OCI-M2 (cell line): ENCODE measurements around the gene CACFD1.

Experiments
- DNase-seq: peaks from one replicate; lab custom pipeline; 2025; ENCODE audit not compliant: unreplicated experiment; lab: John Stamatoyannopoulos, UW

CACFD1 gene

GRCh38 chr9:133459476-133460404 is at the start of gene CACFD1:
TSS of gene CACFD1 (plus strand) at chr9:133459978. CDS start at chr9:133460067, 89 bp downstream.
- DNase-seq = peak; percentile 81

- no peak for DNase-seq
These were observed 44.6 kb upstream of the CACFD1 start for GRCh38 chr9:133415170-133415569.

DNA sequence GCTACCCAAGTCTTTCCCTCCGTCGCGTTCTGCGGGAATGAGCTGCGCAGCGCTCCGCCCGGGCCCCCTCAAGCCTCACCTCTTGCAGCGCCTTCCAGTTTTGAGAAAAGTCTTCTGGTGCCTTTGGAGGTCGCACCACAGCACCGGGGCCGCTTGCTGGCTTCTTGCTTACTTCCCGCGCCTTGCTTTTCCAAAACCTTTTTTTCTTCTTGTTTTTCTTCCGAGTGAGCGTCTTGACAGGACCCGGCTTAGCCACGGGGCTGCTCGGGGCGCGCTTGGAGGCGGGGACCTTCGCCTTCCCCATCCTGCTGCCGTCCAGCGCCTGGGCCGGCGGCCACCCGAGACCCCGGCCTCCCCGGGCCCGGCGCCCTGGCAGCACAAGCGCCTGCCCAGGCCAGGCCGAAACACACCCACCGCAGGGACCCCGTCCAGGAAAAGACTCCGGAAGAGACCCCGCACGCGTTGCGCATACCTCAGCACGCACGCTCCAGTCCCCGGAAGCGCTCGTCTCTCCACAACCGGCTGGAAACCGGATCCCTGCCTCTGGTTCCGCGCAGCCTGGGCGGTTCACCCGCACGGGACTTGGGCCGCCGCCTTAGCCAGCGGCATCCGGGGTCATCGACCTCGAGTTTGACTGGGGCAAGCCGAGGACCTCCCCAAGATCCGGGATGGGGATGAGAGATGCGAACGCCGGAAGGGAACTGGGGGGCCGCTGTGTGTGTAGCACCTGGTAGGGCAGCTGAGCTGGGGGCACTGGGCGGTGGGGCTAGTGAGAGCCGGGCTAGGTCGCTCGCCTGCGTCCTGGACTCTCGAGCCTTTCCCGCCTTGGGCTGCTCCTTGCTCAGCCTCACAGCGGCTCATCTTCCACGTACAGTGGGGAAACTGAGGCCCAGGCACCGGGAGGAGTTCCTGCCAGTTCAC is 42.0 kb upstream of the CACFD1 start, which contains the start of gene REXO4:
Gene REXO4 (minus strand): TSS at position 470 of the 921 bp plus-strand sequence. CDS start 166 bp downstream, at position 304.
- DNase-seq = peak; percentile 20

- no peak for DNase-seq
These were observed 40.8 kb upstream of the CACFD1 start for GRCh38 chr9:133419005-133419404.

- no peak for DNase-seq
These were observed 39.4 kb upstream of the CACFD1 start for GRCh38 chr9:133420392-133420827.

DNA sequence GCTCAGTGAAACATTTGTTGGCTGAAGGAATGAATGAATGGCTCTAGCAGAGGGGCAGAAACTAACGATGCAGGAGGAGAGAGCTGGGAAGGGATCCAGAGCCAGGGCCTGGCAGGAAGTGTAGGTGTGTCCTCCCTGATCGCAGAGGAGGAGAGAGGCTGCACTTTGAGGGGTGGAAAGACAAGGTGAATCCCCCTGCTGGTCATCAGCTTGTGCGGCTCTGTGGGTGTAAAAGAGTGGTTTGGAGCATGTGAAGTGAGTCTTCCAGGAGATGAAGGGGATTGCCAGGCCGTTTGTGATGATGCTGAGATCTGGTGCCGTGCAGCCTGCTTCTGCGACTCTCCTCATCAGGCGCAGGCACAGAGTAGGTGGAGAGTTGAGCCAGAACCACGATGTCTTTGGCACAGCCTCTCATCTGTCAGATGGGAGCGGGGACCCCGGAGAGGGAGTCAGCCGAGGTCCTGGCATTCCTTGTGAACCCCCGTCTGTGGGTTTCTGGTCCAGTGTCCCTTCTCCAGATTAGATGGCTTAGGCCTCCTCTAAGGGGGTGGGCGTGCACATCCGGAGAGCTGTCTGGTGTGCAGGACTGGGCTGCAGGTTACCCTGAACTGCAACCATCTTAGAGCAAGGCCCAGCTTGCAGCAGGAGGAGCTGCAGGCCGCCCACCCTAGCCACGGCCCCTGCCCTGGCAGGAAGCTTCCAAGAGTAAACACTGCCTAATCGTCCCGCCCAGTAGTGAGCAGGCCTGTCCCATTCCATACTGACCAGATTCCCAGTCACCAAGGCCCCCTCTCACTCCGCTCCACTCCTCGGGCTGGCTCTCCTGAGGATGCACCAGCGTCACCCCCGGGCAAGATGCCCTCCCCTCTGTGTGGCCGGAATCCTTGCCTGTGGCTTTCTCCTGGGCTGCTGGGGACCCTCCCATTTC is 37.9 kb upstream of the CACFD1 start, which contains the start of gene ADAMTS13:
Gene ADAMTS13 (plus strand): TSS at position 753 of the 928 bp plus-strand sequence. CDS start 77 bp downstream, at position 830.
- no peak for DNase-seq

DNA sequence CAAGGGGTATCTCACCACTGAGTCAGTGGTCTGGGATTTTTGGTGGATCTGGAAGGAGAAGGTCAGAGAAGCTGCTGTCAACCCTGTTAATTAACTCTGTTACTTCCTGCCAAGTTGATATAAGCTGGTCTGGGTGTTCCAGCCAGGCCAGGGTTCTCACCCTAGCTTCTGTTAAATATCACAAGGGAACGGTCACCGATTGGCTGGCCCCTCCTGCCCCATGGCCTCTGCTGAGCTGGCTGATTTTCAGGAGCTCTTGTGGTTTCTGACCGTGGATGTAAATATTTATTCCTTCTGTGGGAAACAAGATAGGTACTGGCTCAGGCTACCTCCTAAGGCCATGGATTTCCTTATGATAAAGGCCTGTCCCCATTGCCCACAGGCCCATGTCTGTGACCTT is 36.6 kb upstream of the CACFD1 start:
- DNase-seq = no peak

- DNase-seq = no peak
These were observed 35.6 kb upstream of the CACFD1 start for GRCh38 chr9:133424187-133424586.

DNA sequence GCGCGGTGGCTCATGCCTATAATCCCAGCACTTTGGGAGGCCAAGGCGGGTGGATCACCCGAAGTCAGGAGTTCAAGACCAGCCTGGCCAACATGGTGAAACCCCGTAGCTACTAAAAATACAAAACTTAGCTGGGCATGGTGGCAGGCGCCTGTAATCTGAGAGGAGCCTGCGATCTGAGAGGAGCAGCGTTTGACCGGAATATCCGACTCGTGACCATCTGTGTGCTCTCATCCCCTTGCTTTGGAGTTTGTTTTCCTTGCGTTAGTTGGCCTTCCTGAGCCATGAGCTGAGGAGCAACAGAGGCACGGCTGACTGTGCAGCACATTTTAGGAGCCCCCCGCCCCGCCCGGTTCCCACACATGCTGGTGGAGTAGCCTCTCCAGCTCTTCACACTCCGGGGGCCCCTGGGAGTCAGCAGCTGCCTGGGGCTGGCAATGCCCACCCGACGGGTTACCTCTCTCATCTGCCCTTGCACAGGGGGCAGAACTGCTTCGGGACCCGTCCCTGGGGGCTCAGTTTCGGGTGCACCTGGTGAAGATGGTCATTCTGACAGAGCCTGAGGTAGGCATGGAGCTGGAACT is 34.6 kb upstream of the CACFD1 start:
- DNase-seq = no peak

DNA sequence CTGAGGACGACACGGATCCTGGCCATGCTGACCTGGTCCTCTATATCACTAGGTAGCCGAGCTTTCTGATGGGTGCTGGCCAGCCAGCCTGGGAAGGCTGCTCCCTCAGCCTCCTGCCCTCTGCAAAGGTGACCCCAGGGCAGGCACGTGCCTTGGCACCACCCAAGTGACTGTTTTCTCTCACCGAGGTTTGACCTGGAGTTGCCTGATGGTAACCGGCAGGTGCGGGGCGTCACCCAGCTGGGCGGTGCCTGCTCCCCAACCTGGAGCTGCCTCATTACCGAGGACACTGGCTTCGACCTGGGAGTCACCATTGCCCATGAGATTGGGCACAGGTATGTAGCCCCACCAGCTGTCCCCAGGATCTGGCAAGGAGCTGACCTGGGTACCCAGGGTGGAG is 33.8 kb upstream of the CACFD1 start:
- DNase-seq = no peak

DNA sequence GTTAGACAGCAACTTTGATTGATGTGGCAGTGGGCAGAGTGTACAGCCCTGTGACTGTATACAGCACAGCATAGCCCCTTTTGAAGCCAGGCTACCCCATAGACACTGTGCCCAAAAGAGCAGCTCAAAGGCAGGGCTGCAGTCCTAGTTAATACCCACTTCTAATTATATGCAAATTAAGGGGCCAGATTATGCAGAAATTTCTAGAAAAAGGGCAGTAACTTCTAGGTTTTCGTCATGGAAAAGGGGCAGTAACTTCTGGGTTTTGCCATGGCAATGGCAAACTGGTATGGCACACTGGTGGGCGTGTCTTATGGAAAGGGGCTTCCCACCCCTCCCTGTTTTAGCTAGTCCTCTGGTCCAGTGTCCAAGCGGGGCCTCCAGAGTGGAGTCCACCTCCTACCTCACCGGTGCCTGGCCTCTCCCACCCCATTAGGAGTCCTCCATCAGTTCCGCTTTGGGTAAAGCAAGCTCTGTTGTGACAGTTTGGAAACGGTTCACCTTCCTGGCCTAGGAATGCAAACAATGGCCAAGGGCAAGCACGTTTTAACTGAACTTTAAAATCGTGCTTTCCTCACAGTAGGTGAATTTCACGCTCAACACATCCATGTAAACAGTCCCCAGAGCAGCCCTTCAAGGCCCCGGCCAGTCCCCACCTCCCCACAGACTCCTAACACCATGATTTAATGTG is 32.0 kb upstream of the CACFD1 start:
- no peak for DNase-seq

DNA sequence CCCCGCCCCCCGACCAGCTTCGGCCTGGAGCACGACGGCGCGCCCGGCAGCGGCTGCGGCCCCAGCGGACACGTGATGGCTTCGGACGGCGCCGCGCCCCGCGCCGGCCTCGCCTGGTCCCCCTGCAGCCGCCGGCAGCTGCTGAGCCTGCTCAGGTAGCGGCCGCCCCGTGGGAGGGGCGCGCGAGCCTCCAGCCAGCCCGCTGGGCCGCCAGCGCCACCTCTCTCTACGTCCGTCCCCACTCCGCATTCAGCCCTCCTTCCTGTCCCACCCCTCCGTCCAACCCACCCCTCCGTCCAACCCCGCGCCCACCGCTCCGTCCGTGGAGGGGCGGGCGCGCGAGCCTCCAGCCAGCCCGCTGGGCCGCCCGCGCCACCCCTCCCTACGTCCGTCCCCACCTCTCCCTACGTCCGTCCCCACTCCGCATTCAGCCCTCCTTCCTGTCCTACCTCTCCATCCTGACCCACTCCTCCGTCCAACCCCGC is 31.1 kb upstream of the CACFD1 start:
- no peak for DNase-seq

DNA sequence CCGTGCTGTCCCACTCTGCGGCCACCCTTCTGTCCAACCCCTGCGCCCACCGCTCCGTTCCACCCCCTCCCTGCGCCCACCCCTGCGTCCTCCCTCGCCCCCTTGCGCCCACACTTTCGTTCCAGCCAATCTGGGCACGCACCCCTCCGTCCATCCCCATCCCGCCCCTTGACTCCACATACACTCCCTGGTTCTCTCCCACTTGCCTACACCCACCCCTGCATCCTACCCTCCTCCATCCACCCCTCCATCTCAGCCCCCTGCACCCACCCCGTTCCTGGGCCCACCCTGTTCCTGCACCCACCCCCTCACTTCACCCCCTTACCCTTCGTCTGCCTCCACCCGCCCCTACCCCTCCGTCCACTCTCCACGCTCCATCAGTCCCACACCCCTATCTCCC is 30.6 kb upstream of the CACFD1 start:
- no peak for DNase-seq

DNA sequence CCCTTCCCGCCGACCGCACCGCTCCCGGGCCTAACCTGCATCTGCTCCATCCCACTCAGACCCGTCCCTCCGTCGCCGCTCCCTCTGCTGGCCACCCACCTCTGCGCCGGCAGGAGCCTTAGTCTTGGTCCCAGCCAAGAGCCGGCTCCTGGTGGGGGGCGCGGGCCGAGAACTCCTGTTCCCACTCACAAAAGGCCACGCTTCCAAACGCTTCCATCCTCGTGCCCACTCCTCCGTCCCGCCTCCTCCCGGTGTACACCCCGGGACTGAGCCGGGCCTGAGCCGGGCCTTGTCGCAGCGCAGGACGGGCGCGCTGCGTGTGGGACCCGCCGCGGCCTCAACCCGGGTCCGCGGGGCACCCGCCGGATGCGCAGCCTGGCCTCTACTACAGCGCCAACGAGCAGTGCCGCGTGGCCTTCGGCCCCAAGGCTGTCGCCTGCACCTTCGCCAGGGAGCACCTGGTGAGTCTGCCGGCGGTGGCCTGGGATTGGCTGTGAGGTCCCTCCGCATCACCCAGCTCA is 30.1 kb upstream of the CACFD1 start:
- no peak for DNase-seq

DNA sequence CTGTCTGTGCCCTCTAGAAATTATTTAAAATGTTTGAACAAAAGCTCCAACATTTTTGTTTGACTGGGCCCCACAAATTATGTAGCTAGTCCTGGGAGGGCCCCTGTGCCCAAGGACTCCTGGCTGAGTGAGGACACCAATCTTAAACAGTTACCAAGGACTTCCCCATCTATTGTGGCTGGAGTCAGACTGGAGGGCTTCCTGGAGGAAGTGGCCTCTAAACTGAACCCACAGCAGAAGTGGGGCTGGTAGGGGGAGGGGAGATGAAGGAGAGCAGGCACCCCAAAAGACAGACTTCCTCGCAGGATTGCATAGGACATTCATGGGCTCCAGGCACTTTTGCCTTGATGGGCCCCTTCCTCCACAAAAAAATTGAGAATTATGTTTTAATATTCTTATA is 29.5 kb upstream of the CACFD1 start:
- DNase-seq = no peak

DNA sequence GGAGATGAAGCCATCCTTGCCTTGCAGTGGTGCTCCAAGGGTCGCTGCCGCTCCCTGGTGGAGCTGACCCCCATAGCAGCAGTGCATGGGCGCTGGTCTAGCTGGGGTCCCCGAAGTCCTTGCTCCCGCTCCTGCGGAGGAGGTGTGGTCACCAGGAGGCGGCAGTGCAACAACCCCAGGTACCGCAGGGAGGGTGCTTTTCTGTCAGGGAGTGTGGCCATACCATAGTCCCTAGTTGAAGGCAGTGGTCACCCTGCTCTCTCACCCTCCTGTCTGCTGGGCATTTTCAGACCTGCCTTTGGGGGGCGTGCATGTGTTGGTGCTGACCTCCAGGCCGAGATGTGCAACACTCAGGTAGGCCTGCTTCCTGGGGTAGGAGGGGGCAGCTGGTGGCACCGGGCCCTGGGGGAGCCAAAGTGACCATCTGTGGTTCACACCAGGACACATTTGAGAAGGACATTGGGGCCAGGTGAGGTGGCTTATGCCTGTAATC is 26.4 kb upstream of the CACFD1 start:
- DNase-seq = no peak

DNA sequence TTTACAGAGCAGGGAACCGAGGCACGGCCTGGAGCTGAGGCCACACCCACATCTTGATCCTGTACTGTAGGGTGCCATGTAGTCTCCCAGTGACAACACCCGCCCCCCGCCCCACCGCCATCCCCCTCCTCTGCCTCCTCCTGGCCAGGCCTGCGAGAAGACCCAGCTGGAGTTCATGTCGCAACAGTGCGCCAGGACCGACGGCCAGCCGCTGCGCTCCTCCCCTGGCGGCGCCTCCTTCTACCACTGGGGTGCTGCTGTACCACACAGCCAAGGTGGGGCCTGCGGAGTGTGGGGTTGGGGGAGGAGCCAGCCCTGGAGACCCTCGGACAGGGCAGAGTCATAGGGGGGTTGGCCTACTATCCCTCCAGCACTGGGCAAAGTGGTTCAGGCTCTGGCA is 23.1 kb upstream of the CACFD1 start:
- no peak for DNase-seq

GRCh38 chr9:133437753-133438531 is 21.8 kb upstream of the CACFD1 start:
- no peak for DNase-seq
